ENCODE data around the gene C2orf72. TPM values are rescaled to one million over a fixed set of nuclear protein-coding genes. Genes with fewer than 3 reads are reported as not detected.
A peak's percentile ranks its signal among the peaks of the same experiment; 100 is the strongest.

C2orf72 gene
- 3.0 and 3.3 TPM in 2 replicates for total RNA-seq
- long read RNA-seq, result 0 reads

DNA sequence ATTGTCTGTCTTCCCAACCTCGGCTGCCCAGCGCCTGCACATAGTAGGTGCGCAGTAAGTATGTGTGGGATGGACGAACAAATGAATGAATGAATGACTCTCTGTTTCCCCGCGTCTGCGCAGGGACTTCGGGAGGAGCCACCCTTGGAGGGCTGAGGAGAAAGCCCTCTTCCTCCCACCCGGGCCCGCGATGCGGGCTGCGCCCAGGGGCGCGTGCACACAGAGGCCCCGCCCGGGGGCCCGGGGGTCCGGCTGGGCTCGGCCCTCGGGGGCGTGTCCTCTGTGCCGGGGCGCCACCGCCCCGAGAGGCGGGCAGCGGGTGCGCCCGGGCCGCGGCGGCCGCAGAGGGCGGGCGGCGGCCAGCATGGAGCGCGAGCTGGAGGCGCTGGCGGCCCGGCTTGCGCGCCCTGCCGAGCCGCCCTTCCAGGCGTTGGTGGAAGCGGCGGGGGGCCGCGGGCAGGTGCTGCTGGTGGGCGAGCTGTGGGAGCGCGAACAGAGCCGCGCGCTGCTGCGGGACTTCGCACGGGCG lies at the start of gene C2orf72:
Gene C2orf72 (plus strand): TSS at position 322 of the 529 bp plus-strand sequence. CDS start 43 bp downstream, at position 365.
- Mint-ChIP-seq H3K27me3 (ENCODE audit: low read depth) (peaks cover 72% of the 10 kb centered on the region), H3K4me3 (peak within 1 kb of the TSS; percentile 82), H3K27ac (ENCODE audit: unreplicated experiment) (no peak within 1 kb of the TSS), H3K36me3 (ENCODE audit: low read depth) (no peaks in the 10 kb centered on the region), H3K4me1 (peaks cover 5% of the 10 kb centered on the region), H3K9me3 (no peaks in the 10 kb centered on the region)
- TF ChIP-seq CTCF (conservative IDR thresholded peaks at IDR 0.05), result no peak
- DNase-seq (ENCODE audit: low read depth, low spot score), result no peak

DNA sequence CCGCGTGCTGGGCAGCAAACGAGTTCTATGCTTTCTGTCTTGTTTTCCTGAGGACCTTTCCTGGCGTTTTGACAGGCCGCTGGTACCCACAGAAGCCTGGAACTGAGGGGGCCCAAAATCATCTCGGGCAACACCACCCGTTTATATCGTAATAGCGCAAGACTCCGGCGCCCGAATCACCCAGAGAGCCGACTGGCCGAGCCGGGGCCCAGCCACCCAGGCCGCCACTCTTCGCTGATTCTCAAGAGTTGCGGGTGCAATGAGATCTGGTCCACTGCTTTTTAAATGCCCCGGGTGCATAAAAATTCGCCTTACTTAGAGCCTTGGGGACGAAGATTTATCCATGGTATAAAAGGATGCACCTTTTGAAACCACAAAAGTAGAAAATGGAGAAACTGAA lies 47.6 kb upstream of the C2orf72 start:
- H3K27me3 Mint-ChIP-seq (ENCODE audit: low read depth), result no peaks in the 10 kb centered on the region
- H3K27ac Mint-ChIP-seq (ENCODE audit: unreplicated experiment), result no peak overlapping the region
- no peaks in the 10 kb centered on the region for H3K9me3 Mint-ChIP-seq
- no peak for DNase-seq (ENCODE audit: low read depth, low spot score)
- TF ChIP-seq CTCF (conservative IDR thresholded peaks at IDR 0.05), result no peak
- H3K36me3 Mint-ChIP-seq (ENCODE audit: low read depth), result no peaks in the 10 kb centered on the region
- peaks cover 10% of the 10 kb centered on the region for H3K4me1 Mint-ChIP-seq
- no peak overlapping the region for H3K4me3 Mint-ChIP-seq

GRCh38 chr2:230990131-230990898 lies 47.0 kb upstream of the C2orf72 start:
- TF ChIP-seq CTCF (conservative IDR thresholded peaks at IDR 0.05), result no peak
- Mint-ChIP-seq H3K36me3 (ENCODE audit: low read depth) (no peaks in the 10 kb centered on the region), H3K4me1 (peaks cover 10% of the 10 kb centered on the region), H3K9me3 (no peaks in the 10 kb centered on the region), H3K27me3 (ENCODE audit: low read depth) (no peaks in the 10 kb centered on the region), H3K4me3 (no peak overlapping the region), H3K27ac (ENCODE audit: unreplicated experiment) (no peak overlapping the region)
- no peak for DNase-seq (ENCODE audit: low read depth, low spot score)

- no peak overlapping the region for H3K27ac Mint-ChIP-seq (ENCODE audit: unreplicated experiment)
- H3K9me3 Mint-ChIP-seq, result no peaks in the 10 kb centered on the region
- H3K4me3 Mint-ChIP-seq, result no peak overlapping the region
- no peak for DNase-seq (ENCODE audit: low read depth, low spot score)
- no peaks in the 10 kb centered on the region for H3K36me3 Mint-ChIP-seq (ENCODE audit: low read depth)
- no peak for TF ChIP-seq CTCF (conservative IDR thresholded peaks at IDR 0.05)
- H3K27me3 Mint-ChIP-seq (ENCODE audit: low read depth), result peaks cover 3% of the 10 kb centered on the region
- H3K4me1 Mint-ChIP-seq, result peaks cover 10% of the 10 kb centered on the region
Observed at GRCh38 chr2:230990899-230991150, 46.5 kb upstream of the C2orf72 start.

DNA sequence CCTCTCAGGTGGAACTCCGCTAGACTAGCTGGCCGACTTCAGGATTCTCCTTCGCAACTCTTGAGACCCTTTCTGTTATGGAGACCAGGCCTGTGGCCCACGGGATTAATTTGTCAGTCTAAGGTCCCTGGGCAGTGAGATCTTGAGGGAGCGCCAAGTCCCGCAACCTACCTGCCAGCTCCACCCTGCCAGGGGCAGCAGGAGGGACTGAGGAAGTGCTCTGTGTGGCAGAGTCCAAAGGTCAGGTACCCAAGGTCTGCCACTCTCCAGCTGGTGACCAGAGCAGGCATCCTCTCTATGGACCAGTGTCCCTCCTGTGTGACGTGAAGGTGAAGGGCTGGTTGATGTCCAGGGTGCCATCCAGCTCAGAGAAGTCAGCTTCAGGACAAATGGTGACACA lies 45.7 kb upstream of the C2orf72 start:
- TF ChIP-seq CTCF (conservative IDR thresholded peaks at IDR 0.05), result no peak
- Mint-ChIP-seq H3K27ac (ENCODE audit: unreplicated experiment) (peak overlapping the region; percentile 38), H3K9me3 (no peaks in the 10 kb centered on the region), H3K4me1 (peaks cover 5% of the 10 kb centered on the region), H3K36me3 (ENCODE audit: low read depth) (no peaks in the 10 kb centered on the region), H3K4me3 (no peak overlapping the region), H3K27me3 (ENCODE audit: low read depth) (peaks cover 3% of the 10 kb centered on the region)
- no peak for DNase-seq (ENCODE audit: low read depth, low spot score)
